HG02588 (cell line): ENCODE results near the gene ADGRD2.

Experiments
- ATAC-seq: cut with Tn5 transposase; IDR thresholded peaks from one replicate; pipeline ENCODE4 v1.9.1; 2021; ENCODE audit warnings: mild to moderate bottlenecking, moderate library complexity; ENCODE audit not compliant: unreplicated experiment

ADGRD2 gene

GRCh38 chr9:124455820-124456219, 5.6 kb downstream of the ADGRD2 start:
- ATAC-seq: no peak

- no peak for ATAC-seq
These were observed 6.3 kb downstream of the ADGRD2 start for GRCh38 chr9:124456341-124457078.

GRCh38 chr9:124457079-124457886, 7.0 kb downstream of the ADGRD2 start:
- ATAC-seq: no peak

- no peak for ATAC-seq
These were observed 7.7 kb downstream of the ADGRD2 start for GRCh38 chr9:124457887-124458431.

- ATAC-seq: no peak
These were observed 8.2 kb downstream of the ADGRD2 start for GRCh38 chr9:124458441-124458840.

- no peak for ATAC-seq
These were observed 12.5 kb downstream of the ADGRD2 start for GRCh38 chr9:124462739-124463138.

- no peak for ATAC-seq
These were observed 15.5 kb downstream of the ADGRD2 start for GRCh38 chr9:124465736-124466135.

- no peak for ATAC-seq
These were observed 17.3 kb downstream of the ADGRD2 start for GRCh38 chr9:124467410-124468060.

GRCh38 chr9:124468061-124468740, 17.9 kb downstream of the ADGRD2 start:
- ATAC-seq: no peak

GRCh38 chr9:124469011-124469832, 19.0 kb downstream of the ADGRD2 start:
- ATAC-seq: no peak

- ATAC-seq: no peak
These were observed 20.1 kb downstream of the ADGRD2 start for GRCh38 chr9:124470306-124470705.

GRCh38 chr9:124470726-124471125, 20.5 kb downstream of the ADGRD2 start:
- ATAC-seq: no peak

GRCh38 chr9:124471761-124472160, 21.5 kb downstream of the ADGRD2 start:
- no peak for ATAC-seq

GRCh38 chr9:124472770-124473169, 22.5 kb downstream of the ADGRD2 start:
- ATAC-seq: no peak

- ATAC-seq: no peak
These were observed 23.1 kb downstream of the ADGRD2 start for GRCh38 chr9:124473310-124473709.

GRCh38 chr9:124474151-124474550, 23.9 kb downstream of the ADGRD2 start:
- no peak for ATAC-seq

- no peak for ATAC-seq
These were observed 25.1 kb downstream of the ADGRD2 start for GRCh38 chr9:124475158-124475867.

- ATAC-seq: no peak
These were observed 25.8 kb downstream of the ADGRD2 start for GRCh38 chr9:124475868-124476690.
